Esophagus squamous epithelium (tissue), 4 donors: ENCODE results near the gene TIFAB.

ENCODE experiments used
- POLR2A ChIP-seq, 4 donors: fragments of 450-650 bp; IDR thresholded peaks; one replicate each; pipeline ENCODE4 v1.6.1; 2017; ENCODE audit warnings: antibody characterized with exemption in 4 of 4, mild to moderate bottlenecking in 4 of 4, moderate library complexity in 3 of 4
- TF ChIP-seq, protein P1 (sequence below), 6 experiments: fragments of 450-650 bp in 4 of 6; fragments of 200-600 bp in 2 of 6; sonication (generic) in 2 of 6; IDR thresholded peaks; one replicate each; pipeline ENCODE4 v1.5.1; 2016 to 2019; ENCODE audit warnings: antibody characterized with exemption in 6 of 6, mild to moderate bottlenecking in 4 of 6, moderate library complexity in 4 of 6

GRCh38 chr5:135400866-135401265 lies 51.3 kb downstream of the TIFAB start:
- TF ChIP-seq, protein P1, sequence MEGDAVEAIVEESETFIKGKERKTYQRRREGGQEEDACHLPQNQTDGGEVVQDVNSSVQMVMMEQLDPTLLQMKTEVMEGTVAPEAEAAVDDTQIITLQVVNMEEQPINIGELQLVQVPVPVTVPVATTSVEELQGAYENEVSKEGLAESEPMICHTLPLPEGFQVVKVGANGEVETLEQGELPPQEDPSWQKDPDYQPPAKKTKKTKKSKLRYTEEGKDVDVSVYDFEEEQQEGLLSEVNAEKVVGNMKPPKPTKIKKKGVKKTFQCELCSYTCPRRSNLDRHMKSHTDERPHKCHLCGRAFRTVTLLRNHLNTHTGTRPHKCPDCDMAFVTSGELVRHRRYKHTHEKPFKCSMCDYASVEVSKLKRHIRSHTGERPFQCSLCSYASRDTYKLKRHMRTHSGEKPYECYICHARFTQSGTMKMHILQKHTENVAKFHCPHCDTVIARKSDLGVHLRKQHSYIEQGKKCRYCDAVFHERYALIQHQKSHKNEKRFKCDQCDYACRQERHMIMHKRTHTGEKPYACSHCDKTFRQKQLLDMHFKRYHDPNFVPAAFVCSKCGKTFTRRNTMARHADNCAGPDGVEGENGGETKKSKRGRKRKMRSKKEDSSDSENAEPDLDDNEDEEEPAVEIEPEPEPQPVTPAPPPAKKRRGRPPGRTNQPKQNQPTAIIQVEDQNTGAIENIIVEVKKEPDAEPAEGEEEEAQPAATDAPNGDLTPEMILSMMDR (IDR thresholded peaks at IDR 0.05) = no peak
- no peak for TF ChIP-seq POLR2A (IDR thresholded peaks at IDR 0.05)
